Nucleus accumbens (tissue), 56 donors: ENCODE measurements around the gene PPP1R13B.
"Not testable (repeated sequence)": the region's sequence is repeated elsewhere in the genome, so short reads cannot be mapped to it uniquely, and the experiment has no call there.

Source experiments
- DNase-seq, 56 donors: peaks; one replicate each; lab custom pipeline; 2025; lab: John Stamatoyannopoulos, UW

The PPP1R13B gene

GRCh38 chr14:103847451-103848174 is at the start of gene PPP1R13B:
Gene PPP1R13B, minus strand, starts transcription at chr14:103847575. Its CDS starts 268 bp downstream, at chr14:103847307.
- DNase-seq: peak in 55 of 56 donors; percentile 42 to 96 (median 83)

GRCh38 chr14:103896578-103896977 is 49.2 kb upstream of the PPP1R13B start:
- no peak for DNase-seq

GRCh38 chr14:103894723-103895059 is 47.3 kb upstream of the PPP1R13B start:
- DNase-seq: no peak

GRCh38 chr14:103894034-103894722 is 46.8 kb upstream of the PPP1R13B start:
- DNase-seq: no peak

GRCh38 chr14:103892247-103892646 is 44.9 kb upstream of the PPP1R13B start:
- no peak for DNase-seq

- DNase-seq: no peak
Observed at GRCh38 chr14:103891667-103892215, 44.4 kb upstream of the PPP1R13B start.

GRCh38 chr14:103890821-103891666 is 43.7 kb upstream of the PPP1R13B start:
- no peak for DNase-seq

- DNase-seq: no peak
Observed at GRCh38 chr14:103890052-103890371, 42.6 kb upstream of the PPP1R13B start.

GRCh38 chr14:103889313-103890051 is 42.1 kb upstream of the PPP1R13B start:
- no peak for DNase-seq

GRCh38 chr14:103889002-103889312 is 41.6 kb upstream of the PPP1R13B start:
- DNase-seq: not testable (repeated sequence)

- DNase-seq: no peak
Observed at GRCh38 chr14:103887557-103888115, 40.3 kb upstream of the PPP1R13B start.

- DNase-seq: no peak
Observed at GRCh38 chr14:103887170-103887501, 39.8 kb upstream of the PPP1R13B start.

- peak in 7 of 56 donors; percentile 18 to 40 (median 29) for DNase-seq
Observed at GRCh38 chr14:103886304-103887169, 39.2 kb upstream of the PPP1R13B start.

- DNase-seq: no peak
Observed at GRCh38 chr14:103885509-103885932, 38.1 kb upstream of the PPP1R13B start.

- DNase-seq: no peak
Observed at GRCh38 chr14:103884854-103885253, 37.5 kb upstream of the PPP1R13B start.

GRCh38 chr14:103883263-103883523 is 35.8 kb upstream of the PPP1R13B start:
- no peak for DNase-seq

GRCh38 chr14:103882503-103883262 is 35.3 kb upstream of the PPP1R13B start:
- DNase-seq: no peak

GRCh38 chr14:103881268-103882201 is 34.2 kb upstream of the PPP1R13B start:
- DNase-seq: peak in 6 of 56 donors; percentile 5 to 47 (median 14)
